Stimulated activated CD4-positive, alpha-beta T cell treated with anti-CD3 and anti-CD28 coated beads, Interleukin-15, amount 100 ng/mL, for 24 hours (primary cell): ENCODE results near the gene IQSEC1.

Experiments
- DNase-seq: peaks from one replicate; pipeline ENCODE4 v3.0.0-alpha.2; 2020

Gene IQSEC1

GRCh38 chr3:13013994-13014754, 59.1 kb downstream of the IQSEC1 start:
- DNase-seq, result peak; percentile 73

GRCh38 chr3:13013566-13013965, 59.7 kb downstream of the IQSEC1 start:
- no peak for DNase-seq

- DNase-seq, result no peak
Observed at GRCh38 chr3:13013151-13013561, 60.1 kb downstream of the IQSEC1 start.

- DNase-seq, result peak; percentile 73
Observed at GRCh38 chr3:13012221-13012691, 61.0 kb downstream of the IQSEC1 start.

- peak; percentile 90 for DNase-seq
Observed at GRCh38 chr3:13011573-13012220, 61.5 kb downstream of the IQSEC1 start.

- no peak for DNase-seq
Observed at GRCh38 chr3:13010780-13011572, 62.3 kb downstream of the IQSEC1 start.

- no peak for DNase-seq
Observed at GRCh38 chr3:13009946-13010315, 63.3 kb downstream of the IQSEC1 start.

- DNase-seq, result peak; percentile 74
Observed at GRCh38 chr3:13009132-13009945, 63.9 kb downstream of the IQSEC1 start.

GRCh38 chr3:13008155-13008995, 64.9 kb downstream of the IQSEC1 start:
- no peak for DNase-seq

- no peak for DNase-seq
Observed at GRCh38 chr3:13007251-13007941, 65.8 kb downstream of the IQSEC1 start.

- no peak for DNase-seq
Observed at GRCh38 chr3:13006216-13006990, 66.8 kb downstream of the IQSEC1 start.

GRCh38 chr3:13005301-13005700, 67.9 kb downstream of the IQSEC1 start:
- DNase-seq, result no peak

GRCh38 chr3:13004376-13004775, 68.9 kb downstream of the IQSEC1 start:
- no peak for DNase-seq

GRCh38 chr3:13003608-13004007, 69.6 kb downstream of the IQSEC1 start:
- no peak for DNase-seq

- no peak for DNase-seq
Observed at GRCh38 chr3:13002398-13003124, 70.7 kb downstream of the IQSEC1 start.

GRCh38 chr3:12999147-13000140, 73.8 kb downstream of the IQSEC1 start:
- no peak for DNase-seq

GRCh38 chr3:12998648-12999047, 74.6 kb downstream of the IQSEC1 start:
- DNase-seq, result no peak

GRCh38 chr3:12997387-12997786, 75.8 kb downstream of the IQSEC1 start:
- no peak for DNase-seq
